ENCODE data around the gene ARHGEF10L. TPM values are rescaled to one million over a fixed set of nuclear protein-coding genes. Genes with fewer than 3 reads are reported as not detected.

ARHGEF10L gene
- total RNA-seq, 1 experiment from 2014 or later = not detected

DNA sequence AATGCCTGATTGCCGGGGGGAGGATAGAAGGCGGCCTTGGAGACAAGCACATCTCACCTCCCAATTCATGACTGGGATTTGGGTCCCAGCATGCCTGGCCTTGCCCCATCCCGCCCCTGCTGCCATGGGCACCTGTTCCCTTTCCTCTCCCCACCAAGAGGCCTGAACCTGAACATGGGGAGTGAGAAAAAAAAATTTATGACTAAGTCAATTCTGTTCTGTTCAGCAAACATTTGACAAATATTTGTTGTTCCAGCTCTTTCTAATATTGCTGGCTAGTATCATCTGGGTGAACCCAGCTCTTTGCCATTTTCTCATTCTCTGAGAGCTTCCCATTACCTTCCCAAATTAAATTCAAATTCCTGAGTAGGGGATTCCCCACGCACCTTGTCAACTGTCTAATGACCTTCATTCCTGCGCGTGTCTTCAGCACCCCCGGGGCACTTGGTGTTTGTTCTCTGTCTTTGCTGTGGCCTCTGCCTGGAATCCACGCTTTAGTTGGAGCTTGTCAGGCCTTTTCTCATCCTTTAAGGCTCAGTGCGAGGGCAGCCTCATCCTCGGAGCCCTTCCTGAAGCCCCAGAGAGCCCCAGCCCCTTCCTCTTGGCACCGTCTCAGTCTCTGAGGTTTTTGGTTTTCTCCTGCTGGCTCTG is 42.8 kb downstream of the ARHGEF10L start:
- DNase-seq = no peak
- H3K36me3 ChIP-seq (ENCODE audit: insufficient read depth, low read length) = no peaks in the 10 kb centered on the region
- H3K4me1 ChIP-seq (ENCODE audit: low read length) = no peaks in the 10 kb centered on the region
- H3K79me2 ChIP-seq (ENCODE audit: low read length) = no peaks in the 10 kb centered on the region
- H2AFZ ChIP-seq (ENCODE audit: low read length) = no peak overlapping the region
- H4K20me1 ChIP-seq (ENCODE audit: insufficient read depth, low read depth, low read length) = no peaks in the 10 kb centered on the region
- H3K27me3 ChIP-seq (ENCODE audit: low read length) = no peaks in the 10 kb centered on the region
- no peak overlapping the region for H3K27ac ChIP-seq (ENCODE audit: low read length)
- no peak overlapping the region for H3K9ac ChIP-seq (ENCODE audit: low read length)
- no peak overlapping the region for H3K4me3 ChIP-seq (ENCODE audit: low read length)
- no peaks in the 10 kb centered on the region for H3K9me3 ChIP-seq (ENCODE audit: low read length)
- H3K9me2 ChIP-seq (replicated peaks; ENCODE audit: insufficient read depth, low read length) = no peaks in the 10 kb centered on the region
- H3K4me2 ChIP-seq (ENCODE audit: low read depth, low read length, poor library complexity, severe bottlenecking) = no peak overlapping the region

DNA sequence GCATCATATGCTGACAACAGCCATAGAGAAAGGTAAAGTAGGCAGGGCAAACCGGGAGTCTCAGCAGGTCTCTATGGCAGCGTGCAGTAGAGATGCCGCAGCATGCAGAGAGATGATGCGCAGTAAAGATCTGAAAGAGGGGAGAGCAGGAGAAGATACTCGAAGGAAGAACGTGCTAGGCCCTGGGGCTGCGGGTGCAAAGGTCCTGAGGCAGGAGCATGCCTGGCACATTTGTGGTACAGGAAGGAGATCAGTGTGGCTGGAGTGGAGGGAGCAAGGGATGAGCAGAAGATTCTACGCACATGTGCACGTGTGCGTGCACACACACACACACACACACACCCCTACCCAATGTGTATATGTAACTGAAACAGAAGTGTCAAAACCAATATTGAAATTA is 45.0 kb downstream of the ARHGEF10L start:
- Histone ChIP-seq H3K4me1 (ENCODE audit: low read length) (no peaks in the 10 kb centered on the region), H3K9ac (ENCODE audit: low read length) (no peak overlapping the region), H3K9me3 (ENCODE audit: low read length) (no peaks in the 10 kb centered on the region), H3K79me2 (ENCODE audit: low read length) (no peaks in the 10 kb centered on the region), H3K4me3 (ENCODE audit: low read length) (no peak overlapping the region), H3K27me3 (ENCODE audit: low read length) (no peaks in the 10 kb centered on the region), H2AFZ (ENCODE audit: low read length) (no peak overlapping the region), H3K27ac (ENCODE audit: low read length) (no peak overlapping the region), H3K9me2 (replicated peaks; ENCODE audit: insufficient read depth, low read length) (no peaks in the 10 kb centered on the region), H4K20me1 (ENCODE audit: insufficient read depth, low read depth, low read length) (no peaks in the 10 kb centered on the region), H3K4me2 (ENCODE audit: low read depth, low read length, poor library complexity, severe bottlenecking) (no peak overlapping the region), H3K36me3 (ENCODE audit: insufficient read depth, low read length) (no peaks in the 10 kb centered on the region)
- no peak for DNase-seq

DNA sequence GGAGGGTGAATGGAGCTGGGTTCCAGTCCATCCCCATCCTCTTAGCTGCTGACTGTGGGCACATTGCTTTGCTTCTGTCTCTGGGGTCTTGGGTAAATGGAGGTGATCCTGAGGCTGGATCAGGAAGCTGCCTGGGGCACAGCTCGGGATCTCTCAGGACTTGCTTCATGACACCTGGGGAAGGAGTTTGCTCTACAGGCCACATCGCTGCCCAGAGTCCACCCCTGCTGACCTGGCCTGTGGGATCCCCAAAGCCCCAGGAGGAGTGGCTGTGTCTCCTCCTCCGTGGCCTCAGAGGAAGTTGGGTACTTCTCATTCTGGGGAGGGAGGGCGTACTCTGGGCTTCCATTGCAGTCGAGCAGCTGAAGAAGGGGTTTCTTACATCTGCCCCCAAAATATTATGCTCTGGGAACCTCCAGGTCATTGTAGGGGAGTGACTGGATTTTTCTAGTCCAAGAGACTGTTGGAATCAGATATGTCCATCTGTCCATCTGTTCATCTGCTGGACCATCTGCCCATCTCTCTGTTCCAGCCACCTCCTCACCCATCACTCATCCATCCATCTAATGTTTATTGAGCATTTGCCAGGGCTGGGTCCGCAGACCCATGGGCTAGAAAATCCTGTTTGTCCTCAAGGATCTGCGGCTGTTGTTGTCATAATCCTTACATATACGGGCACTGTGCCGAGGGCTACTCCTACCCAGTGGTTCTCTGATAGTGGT is 45.9 kb downstream of the ARHGEF10L start:
- no peaks in the 10 kb centered on the region for H3K4me1 ChIP-seq (ENCODE audit: low read length)
- H3K9me2 ChIP-seq (replicated peaks; ENCODE audit: insufficient read depth, low read length) = no peaks in the 10 kb centered on the region
- no peak overlapping the region for H3K4me3 ChIP-seq (ENCODE audit: low read length)
- no peak overlapping the region for H2AFZ ChIP-seq (ENCODE audit: low read length)
- no peak overlapping the region for H3K9ac ChIP-seq (ENCODE audit: low read length)
- no peak overlapping the region for H3K4me2 ChIP-seq (ENCODE audit: low read depth, low read length, poor library complexity, severe bottlenecking)
- no peaks in the 10 kb centered on the region for H3K36me3 ChIP-seq (ENCODE audit: insufficient read depth, low read length)
- H3K79me2 ChIP-seq (ENCODE audit: low read length) = no peaks in the 10 kb centered on the region
- H3K27me3 ChIP-seq (ENCODE audit: low read length) = no peaks in the 10 kb centered on the region
- DNase-seq = no peak
- no peak overlapping the region for H3K27ac ChIP-seq (ENCODE audit: low read length)
- no peaks in the 10 kb centered on the region for H4K20me1 ChIP-seq (ENCODE audit: insufficient read depth, low read depth, low read length)
- H3K9me3 ChIP-seq (ENCODE audit: low read length) = no peaks in the 10 kb centered on the region

- Histone ChIP-seq H2AFZ (ENCODE audit: low read length) (no peak overlapping the region), H3K9me3 (ENCODE audit: low read length) (no peaks in the 10 kb centered on the region), H3K9me2 (replicated peaks; ENCODE audit: insufficient read depth, low read length) (no peaks in the 10 kb centered on the region), H3K27me3 (ENCODE audit: low read length) (no peaks in the 10 kb centered on the region), H3K27ac (ENCODE audit: low read length) (no peak overlapping the region), H3K4me1 (ENCODE audit: low read length) (no peaks in the 10 kb centered on the region), H3K36me3 (ENCODE audit: insufficient read depth, low read length) (no peaks in the 10 kb centered on the region), H3K4me2 (ENCODE audit: low read depth, low read length, poor library complexity, severe bottlenecking) (no peak overlapping the region), H4K20me1 (ENCODE audit: insufficient read depth, low read depth, low read length) (no peaks in the 10 kb centered on the region), H3K4me3 (ENCODE audit: low read length) (no peak overlapping the region), H3K9ac (ENCODE audit: low read length) (no peak overlapping the region), H3K79me2 (ENCODE audit: low read length) (no peaks in the 10 kb centered on the region)
- no peak for DNase-seq
Observed at GRCh38 chr1:17586172-17586964, 46.9 kb downstream of the ARHGEF10L start.

DNA sequence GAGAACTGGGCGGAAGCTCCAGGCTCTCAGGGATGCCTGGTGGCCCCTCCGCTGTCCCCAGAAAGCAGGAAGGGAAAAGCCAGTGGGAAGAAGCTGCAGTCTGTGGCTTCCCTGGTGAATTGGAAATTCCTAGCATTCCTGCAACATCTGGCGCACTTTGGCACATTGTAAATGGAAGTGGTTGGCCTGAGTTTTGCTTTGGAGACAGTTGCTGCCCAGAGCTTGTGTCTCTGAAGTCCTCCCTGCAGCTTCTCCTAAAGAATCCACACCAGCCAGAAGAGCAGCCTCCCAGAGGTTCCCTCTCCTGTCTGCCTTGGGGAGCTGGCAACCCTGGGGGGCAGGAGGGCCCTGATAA is 48.2 kb downstream of the ARHGEF10L start:
- no peak overlapping the region for H3K4me2 ChIP-seq (ENCODE audit: low read depth, low read length, poor library complexity, severe bottlenecking)
- no peaks in the 10 kb centered on the region for H3K79me2 ChIP-seq (ENCODE audit: low read length)

GRCh38 chr1:17588048-17588871 is 48.8 kb downstream of the ARHGEF10L start:
- DNase-seq = no peak
- no peaks in the 10 kb centered on the region for H3K9me3 ChIP-seq (ENCODE audit: low read length)
- no peaks in the 10 kb centered on the region for H3K79me2 ChIP-seq (ENCODE audit: low read length)
- no peak overlapping the region for H3K4me2 ChIP-seq (ENCODE audit: low read depth, low read length, poor library complexity, severe bottlenecking)
- H3K9me2 ChIP-seq (replicated peaks; ENCODE audit: insufficient read depth, low read length) = no peaks in the 10 kb centered on the region
- H3K36me3 ChIP-seq (ENCODE audit: insufficient read depth, low read length) = no peaks in the 10 kb centered on the region
- no peaks in the 10 kb centered on the region for H3K4me1 ChIP-seq (ENCODE audit: low read length)
- no peaks in the 10 kb centered on the region for H3K27me3 ChIP-seq (ENCODE audit: low read length)
- H3K9ac ChIP-seq (ENCODE audit: low read length) = no peak overlapping the region
- no peak overlapping the region for H3K4me3 ChIP-seq (ENCODE audit: low read length)
- H3K27ac ChIP-seq (ENCODE audit: low read length) = no peak overlapping the region
- no peak overlapping the region for H2AFZ ChIP-seq (ENCODE audit: low read length)
- 0 out of 2 replicates have a peak, but pooled peaks cover 2% of the 10 kb centered on the region for H4K20me1 ChIP-seq (ENCODE audit: insufficient read depth, low read depth, low read length)

More for the DNA sequence above, 48.2 kb downstream of the ARHGEF10L start:
- Histone ChIP-seq H4K20me1 (ENCODE audit: insufficient read depth, low read depth, low read length) (0 out of 2 replicates have a peak, but pooled peaks cover 2% of the 10 kb centered on the region), H3K9ac (ENCODE audit: low read length) (no peak overlapping the region), H3K9me3 (ENCODE audit: low read length) (no peaks in the 10 kb centered on the region), H3K9me2 (replicated peaks; ENCODE audit: insufficient read depth, low read length) (no peaks in the 10 kb centered on the region), H3K27ac (ENCODE audit: low read length) (no peak overlapping the region), H3K36me3 (ENCODE audit: insufficient read depth, low read length) (no peaks in the 10 kb centered on the region), H3K27me3 (ENCODE audit: low read length) (no peaks in the 10 kb centered on the region), H3K4me1 (ENCODE audit: low read length) (no peaks in the 10 kb centered on the region), H2AFZ (ENCODE audit: low read length) (no peak overlapping the region), H3K4me3 (ENCODE audit: low read length) (no peak overlapping the region)
- no peak for DNase-seq

DNA sequence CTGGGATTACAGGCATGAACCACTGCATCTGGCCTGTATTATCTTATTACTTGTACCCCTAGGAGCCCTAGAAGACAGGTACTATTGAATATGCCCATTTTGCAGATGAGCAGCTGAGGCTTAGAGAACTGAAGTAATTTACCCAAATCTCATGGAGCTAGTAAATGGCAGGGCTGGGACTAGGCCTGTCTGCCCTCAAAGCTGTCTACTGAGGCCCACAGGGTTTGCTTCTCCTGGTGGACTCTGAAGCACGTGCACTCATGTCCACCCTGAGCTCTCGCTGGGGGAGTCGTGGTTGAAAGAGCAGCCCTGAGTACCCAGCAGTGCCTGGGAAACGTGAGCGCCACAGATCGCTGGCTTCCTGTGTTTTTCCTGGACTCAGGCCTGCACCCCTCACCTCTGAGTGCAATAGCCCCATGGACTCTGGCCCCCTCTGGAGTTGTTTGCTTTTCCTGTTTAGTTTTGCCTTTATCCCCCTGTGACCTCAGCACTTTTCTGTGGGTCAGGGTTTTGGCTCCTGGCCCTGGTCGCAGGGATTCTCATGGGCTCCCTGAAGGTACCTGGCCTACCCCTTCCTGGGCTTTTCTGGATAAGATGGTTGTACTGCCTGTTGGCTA is 52.4 kb downstream of the ARHGEF10L start:
- Histone ChIP-seq H3K4me3 (ENCODE audit: low read length) (no peak overlapping the region), H3K36me3 (ENCODE audit: insufficient read depth, low read length) (no peaks in the 10 kb centered on the region), H2AFZ (ENCODE audit: low read length) (no peak overlapping the region), H3K27ac (ENCODE audit: low read length) (no peak overlapping the region), H4K20me1 (ENCODE audit: insufficient read depth, low read depth, low read length) (0 out of 2 replicates have a peak, but pooled peaks cover 2% of the 10 kb centered on the region), H3K9me2 (replicated peaks; ENCODE audit: insufficient read depth, low read length) (no peaks in the 10 kb centered on the region), H3K79me2 (ENCODE audit: low read length) (no peaks in the 10 kb centered on the region), H3K4me2 (ENCODE audit: low read depth, low read length, poor library complexity, severe bottlenecking) (no peak overlapping the region), H3K4me1 (ENCODE audit: low read length) (peaks cover 4% of the 10 kb centered on the region), H3K27me3 (ENCODE audit: low read length) (no peaks in the 10 kb centered on the region), H3K9ac (ENCODE audit: low read length) (no peak overlapping the region), H3K9me3 (ENCODE audit: low read length) (no peaks in the 10 kb centered on the region)
- DNase-seq = no peak
